ENCODE data around the gene PSEN1.

PSEN1 gene

GRCh38 chr14:73255693-73256225 is 119.5 kb downstream of the PSEN1 start:
- no peak overlapping the region for H3K27ac ChIP-seq
- no peak for TF ChIP-seq CTCF (conservative IDR thresholded peaks at IDR 0.05)

GRCh38 chr14:73258076-73258475 is 121.8 kb downstream of the PSEN1 start:
- no peak overlapping the region for H3K27ac ChIP-seq
- TF ChIP-seq CTCF (conservative IDR thresholded peaks at IDR 0.05) = no peak

- no peak for TF ChIP-seq CTCF (conservative IDR thresholded peaks at IDR 0.05)
- no peak overlapping the region for H3K27ac ChIP-seq
These were observed 122.7 kb downstream of the PSEN1 start for GRCh38 chr14:73258845-73259611.

- TF ChIP-seq CTCF (conservative IDR thresholded peaks at IDR 0.05) = no peak
- H3K27ac ChIP-seq = no peak overlapping the region
These were observed 123.5 kb downstream of the PSEN1 start for GRCh38 chr14:73259837-73260236.

- no peak for TF ChIP-seq CTCF (conservative IDR thresholded peaks at IDR 0.05)
- no peak overlapping the region for H3K27ac ChIP-seq
These were observed 124.3 kb downstream of the PSEN1 start for GRCh38 chr14:73260574-73260973.

GRCh38 chr14:73261075-73261474 is 124.8 kb downstream of the PSEN1 start:
- no peak for TF ChIP-seq CTCF (conservative IDR thresholded peaks at IDR 0.05)
- no peak overlapping the region for H3K27ac ChIP-seq

- TF ChIP-seq CTCF (conservative IDR thresholded peaks at IDR 0.05) = no peak
- H3K27ac ChIP-seq = no peak overlapping the region
These were observed 125.5 kb downstream of the PSEN1 start for GRCh38 chr14:73261520-73262426.

Measured in VCaP (cell line).